ENCODE measurements around the gene UBTD2. TPM values are rescaled to one million over a fixed set of nuclear protein-coding genes. Genes with fewer than 3 reads are reported as not detected.
A peak's percentile ranks its signal among the peaks of the same experiment; 100 is the strongest.

Gene UBTD2
- polyA plus RNA-seq, 3 donors = 2.3 to 3.2 (median 2.6) TPM

DNA sequence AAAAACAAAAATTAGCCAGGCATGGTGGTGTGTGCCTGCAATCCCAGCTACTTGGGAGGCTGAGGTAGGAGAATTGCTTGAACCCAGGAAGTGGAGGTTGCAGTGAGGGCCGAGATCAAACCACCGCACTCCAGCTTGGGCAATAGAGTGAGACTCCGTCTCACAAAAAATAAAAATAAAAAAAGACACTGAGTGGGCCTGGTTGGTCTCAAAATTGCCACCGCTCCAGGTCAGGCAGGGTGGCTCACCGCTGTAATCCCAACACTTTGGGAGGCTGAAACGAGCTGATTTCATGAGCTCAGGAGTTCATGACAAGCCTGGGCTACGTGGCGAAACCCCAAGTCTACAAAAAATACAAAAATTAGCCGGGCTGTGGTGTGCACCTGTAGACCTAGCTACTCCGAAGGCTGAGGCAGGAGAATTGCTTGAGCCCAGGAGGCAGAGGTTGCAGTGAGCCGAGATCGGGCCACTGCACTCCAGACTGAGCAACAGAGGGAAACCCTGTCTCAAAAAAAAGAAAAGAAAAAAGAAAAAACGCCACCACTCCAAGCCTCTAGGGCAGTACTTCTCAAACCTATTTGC, 97.4 kb downstream of the UBTD2 start:
- WGBS (ENCODE audit: insufficient coverage) = 39% methylated on average over 11 of the region's 13 CpGs
- H3K36me3 Mint-ChIP-seq = peaks cover 32 to 51% of the 10 kb centered on the region in 2 donors
- H3K4me1 Mint-ChIP-seq = peaks cover 44% of the 10 kb centered on the region
- H3K9me3 ChIP-seq (replicated peaks in 1 of 2; ENCODE audit: control insufficient read depth in 1 of 2, insufficient read depth in 1 of 2, low read length in 2 of 2) = no peaks in the 10 kb centered on the region
- H3K4me1 ChIP-seq (ENCODE audit: control insufficient read depth in 1 of 2, insufficient read depth in 2 of 2, low read length in 2 of 2) = peaks cover 43 to 59% of the 10 kb centered on the region in 2 donors
- no peaks in the 10 kb centered on the region for H3K27me3 ChIP-seq (ENCODE audit: control insufficient read depth in 2 of 2, insufficient read depth in 2 of 2, low read length in 2 of 2)
- intact Hi-C loops (cut with micrococcal nuclease) = loop anchor here (2.0 to 5.0 kb wide), 5 partner anchors 33 to 96 kb away; partner anchors contain the start of gene UBTD2 (in 2 of the 2)
- H3K27me3 Mint-ChIP-seq (ENCODE audit: low read depth in 3 of 3) = peaks cover 0 to 4% (median 1%) of the 10 kb centered on the region in 3 donors
- H3K27ac ChIP-seq (ENCODE audit: low read depth in 1 of 2, low read length in 2 of 2) = peak overlapping the region; percentile 97
- no peak overlapping the region for H2AFZ ChIP-seq (ENCODE audit: insufficient read depth, low read depth, low read length, poor library complexity, severe bottlenecking)
- H3K9me3 Mint-ChIP-seq = no peaks in the 10 kb centered on the region
- H3K9ac ChIP-seq (ENCODE audit: insufficient read depth, low read length, poor library complexity, severe bottlenecking) = peak overlapping the region; percentile 100
- peak overlapping the region; percentile 84 to 97 (median 85) for H3K4me3 ChIP-seq (replicated peaks in 1 of 3; ENCODE audit: low read depth in 2 of 3, low read length in 3 of 3)
- peak overlapping the region; percentile 99 to 100 for H3K4me3 Mint-ChIP-seq
- peaks cover 71% of the 10 kb centered on the region for H4K20me1 ChIP-seq (ENCODE audit: insufficient read depth, low read length)
- H3K4me2 ChIP-seq (replicated peaks; ENCODE audit: extremely low read depth, low read length, poor library complexity, severe bottlenecking) = peak overlapping the region; percentile 80
- DNase-seq = no peak
- peaks cover 9 to 24% of the 10 kb centered on the region in 2 donors for H3K36me3 ChIP-seq (replicated peaks in 1 of 2; ENCODE audit: control insufficient read depth in 1 of 2, insufficient read depth in 2 of 2, low read length in 2 of 2)
- H3K27ac Mint-ChIP-seq = peak overlapping the region; percentile 94 to 100 (median 99)
- TF ChIP-seq, protein P1, sequence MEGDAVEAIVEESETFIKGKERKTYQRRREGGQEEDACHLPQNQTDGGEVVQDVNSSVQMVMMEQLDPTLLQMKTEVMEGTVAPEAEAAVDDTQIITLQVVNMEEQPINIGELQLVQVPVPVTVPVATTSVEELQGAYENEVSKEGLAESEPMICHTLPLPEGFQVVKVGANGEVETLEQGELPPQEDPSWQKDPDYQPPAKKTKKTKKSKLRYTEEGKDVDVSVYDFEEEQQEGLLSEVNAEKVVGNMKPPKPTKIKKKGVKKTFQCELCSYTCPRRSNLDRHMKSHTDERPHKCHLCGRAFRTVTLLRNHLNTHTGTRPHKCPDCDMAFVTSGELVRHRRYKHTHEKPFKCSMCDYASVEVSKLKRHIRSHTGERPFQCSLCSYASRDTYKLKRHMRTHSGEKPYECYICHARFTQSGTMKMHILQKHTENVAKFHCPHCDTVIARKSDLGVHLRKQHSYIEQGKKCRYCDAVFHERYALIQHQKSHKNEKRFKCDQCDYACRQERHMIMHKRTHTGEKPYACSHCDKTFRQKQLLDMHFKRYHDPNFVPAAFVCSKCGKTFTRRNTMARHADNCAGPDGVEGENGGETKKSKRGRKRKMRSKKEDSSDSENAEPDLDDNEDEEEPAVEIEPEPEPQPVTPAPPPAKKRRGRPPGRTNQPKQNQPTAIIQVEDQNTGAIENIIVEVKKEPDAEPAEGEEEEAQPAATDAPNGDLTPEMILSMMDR (IDR thresholded peaks at IDR 0.05) = no peak
- H3K79me2 ChIP-seq (ENCODE audit: insufficient read depth, low read length) = peaks cover 67% of the 10 kb centered on the region

DNA sequence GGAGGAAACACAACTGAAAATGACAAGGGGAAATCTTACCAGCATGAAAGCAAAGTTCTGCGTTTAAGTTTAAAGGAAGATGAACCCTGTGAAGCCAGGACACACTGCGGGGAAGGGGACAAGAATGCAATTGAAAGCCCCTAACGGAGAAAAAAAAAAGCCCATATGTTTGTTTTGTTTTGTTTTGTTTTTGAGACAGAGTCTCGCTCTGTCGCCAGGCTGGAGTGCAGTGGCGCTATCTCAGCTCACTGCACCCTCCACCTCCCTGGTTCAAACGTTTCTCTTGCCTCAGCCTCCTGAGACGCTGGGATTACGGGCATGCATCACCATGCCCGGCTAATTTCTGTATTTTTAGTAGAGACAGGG, 98.5 kb downstream of the UBTD2 start:
- DNase-seq = no peak
- Mint-ChIP-seq H3K4me1 (peaks cover 55% of the 10 kb centered on the region), H3K9me3 (no peaks in the 10 kb centered on the region), H3K27me3 (ENCODE audit: low read depth in 3 of 3) (peaks cover 0 to 4% (median 1%) of the 10 kb centered on the region in 3 donors), H3K36me3 (peaks cover 38 to 58% of the 10 kb centered on the region in 2 donors), H3K27ac (peak overlapping the region; percentile 94 to 100 (median 99)), H3K4me3 (peak overlapping the region; percentile 99 to 100)
- Histone ChIP-seq H3K27me3 (ENCODE audit: control insufficient read depth in 2 of 2, insufficient read depth in 2 of 2, low read length in 2 of 2) (no peaks in the 10 kb centered on the region), H4K20me1 (ENCODE audit: insufficient read depth, low read length) (peaks cover 82% of the 10 kb centered on the region), H3K4me2 (replicated peaks; ENCODE audit: extremely low read depth, low read length, poor library complexity, severe bottlenecking) (peak overlapping the region; percentile 80), H3K4me1 (ENCODE audit: control insufficient read depth in 1 of 2, insufficient read depth in 2 of 2, low read length in 2 of 2) (peaks cover 54 to 70% of the 10 kb centered on the region in 2 donors), H3K9ac (ENCODE audit: insufficient read depth, low read length, poor library complexity, severe bottlenecking) (peak overlapping the region; percentile 100), H3K27ac (ENCODE audit: low read depth in 1 of 2, low read length in 2 of 2) (peak overlapping the region; percentile 97), H3K79me2 (ENCODE audit: insufficient read depth, low read length) (peaks cover 78% of the 10 kb centered on the region), H3K4me3 (replicated peaks in 1 of 3; ENCODE audit: low read depth in 2 of 3, low read length in 3 of 3) (peak overlapping the region; percentile 84 to 97 (median 85)), H3K36me3 (replicated peaks in 1 of 2; ENCODE audit: control insufficient read depth in 1 of 2, insufficient read depth in 2 of 2, low read length in 2 of 2) (peaks cover 9 to 30% of the 10 kb centered on the region in 2 donors), H2AFZ (ENCODE audit: insufficient read depth, low read depth, low read length, poor library complexity, severe bottlenecking) (no peak overlapping the region), H3K9me3 (replicated peaks in 1 of 2; ENCODE audit: control insufficient read depth in 1 of 2, insufficient read depth in 1 of 2, low read length in 2 of 2) (no peaks in the 10 kb centered on the region)
- TF ChIP-seq, protein P1 (IDR thresholded peaks at IDR 0.05) = no peak
- intact Hi-C loops (cut with micrococcal nuclease) = loop anchor here (1.0 to 5.0 kb wide), 5 partner anchors 8 to 97 kb away; partner anchors contain the start of gene UBTD2 (in 2 of the 2)
- 13% methylated on average over 3 of the region's 10 CpGs for WGBS (ENCODE audit: insufficient coverage)

All from CD14-positive monocyte (primary cell).